Upper lobe of left lung (tissue), 4 donors: ENCODE data around the gene CMTM4.

ENCODE experiments used
- CTCF ChIP-seq, 6 experiments: fragments of 450-650 bp in 4 of 6; fragments of 200-600 bp in 2 of 6; sonication (generic) in 2 of 6; IDR thresholded peaks; one replicate each; pipeline ENCODE4 v1.5.1; 2016 to 2019; ENCODE audit warnings: antibody characterized with exemption in 6 of 6
- EP300 ChIP-seq, 4 donors: sonication (generic); formaldehyde crosslinking; IDR thresholded peaks; one replicate each; pipeline ENCODE4 v1.5.1; 2017; ENCODE audit warnings: antibody characterized with exemption in 4 of 4, control low read depth in 2 of 4
- POLR2A ChIP-seq, 4 donors: fragments of 450-650 bp; IDR thresholded peaks; one replicate each; pipeline ENCODE4 v1.5.1; 2016 to 2017; ENCODE audit warnings: antibody characterized with exemption in 4 of 4, mild to moderate bottlenecking in 2 of 4

GRCh38 chr16:66604376-66605176 lies 92.0 kb downstream of the CMTM4 start, which contains the start of gene CMTM3:
- peak; percentile 79 to 92 (median 89) for TF ChIP-seq CTCF (IDR thresholded peaks at IDR 0.05)
- no peak for TF ChIP-seq POLR2A (IDR thresholded peaks at IDR 0.05)
- no peak for TF ChIP-seq EP300 (IDR thresholded peaks at IDR 0.05)
